Ovary (tissue), 9 donors: Measurements from ENCODE around the gene IAH1. TPM values are rescaled to one million over a fixed set of nuclear protein-coding genes. Genes with fewer than 3 reads are reported as not detected.

Experiments
- DNase-seq, 5 donors: peaks; one replicate each; pipeline ENCODE4 v3.0.0-alpha.2; 2019 to 2020
- H3K27ac ChIP-seq, 2 donors: fragments of 200-600 bp; one replicate each; pipeline versions ENCODE4 v1.5.1 to v1.8.0; 2019 to 2022
- H3K27me3 ChIP-seq: fragments of 200-600 bp; one replicate; pipeline ENCODE4 v1.8.0; 2022
- H3K36me3 ChIP-seq: fragments of 200-600 bp; sonication (generic); one replicate; pipeline ENCODE4 v1.5.1; 2019
- H3K4me1 ChIP-seq: one replicate; pipeline ENCODE4 v1.8.1; 2013; ENCODE audit warnings: mild to moderate bottlenecking, moderate library complexity; ENCODE audit not compliant: insufficient read depth
- H3K4me3 ChIP-seq: fragments of 200-600 bp; sonication (generic); one replicate; pipeline ENCODE4 v1.5.1; 2017
- H3K9me3 ChIP-seq, 2 donors: fragments of 200-600 bp in 1 of 2; sonication (generic) in 1 of 2; one replicate each; pipeline versions ENCODE4 v1.5.1 to v1.8.1; 2013 to 2019; ENCODE audit warnings: mild to moderate bottlenecking in 1 of 2, moderate library complexity in 1 of 2
- CTCF ChIP-seq, 3 donors: fragments of 450-650 bp in 2 of 3; fragments of 200-600 bp in 1 of 3; IDR thresholded peaks; one replicate each; pipeline versions ENCODE4 v1.5.1 to v1.8.0; 2016 to 2022; ENCODE audit warnings: antibody characterized with exemption in 3 of 3, mild to moderate bottlenecking in 1 of 3
- EP300 ChIP-seq: sonication (generic); formaldehyde crosslinking; IDR thresholded peaks from one replicate; pipeline ENCODE4 v1.6.1; 2017; ENCODE audit warnings: antibody characterized with exemption
- POLR2A ChIP-seq: fragments of 450-650 bp; IDR thresholded peaks from one replicate; pipeline ENCODE4 v1.6.1; 2017; ENCODE audit warnings: antibody characterized with exemption, mild to moderate bottlenecking, moderate library complexity
- WGBS, 3 donors: extraction: QIAGEN DNeasy Blood & Tissue Kit in 1 of 3; methylation state at CpG; one replicate each; pipeline versions ENCODE4 v1.1.5 to v1.1.7; 2013 to 2017; 5-methylcytosine and 5-hydroxymethylcytosine counted together
- intact Hi-C, 4 donors: fragments of 100-400 bp; cut with DNase I; formaldehyde crosslinking; loops; one replicate each; pipeline versions ENCODE4 v1.11.0 to v1.15.1; 2022 to 2023
- polyA plus RNA-seq, 2 donors: library from polyadenylated mRNA; stranded (reverse); fragments of 200-250 nt in 1 of 2; fragments of 350-450 nt in 1 of 2; fragmentation: Illumina TruSeq in 1 of 2; extraction: RNeasy Lipid Tissue Mini Kit (QIAGEN cat#74804) in 1 of 2; gene quantifications; one replicate each; pipeline ENCODE4 v1.2.3, GENCODE V29; 2013 to 2014
- total RNA-seq, 7 donors: library from RNA; depleted of rRNA in 2 of 7; stranded (reverse); fragments of >200 nt in 2 of 7; fragmentation: NEBNext Ultra II Directional in 3 of 7; extraction: Animal tissue kit (Norgen Biotek cat#: 25700) in 3 of 7; gene quantifications; one replicate each; pipeline versions ENCODE4 v1.1.0 to v1.2.4, GENCODE V29; 2016 to 2023
- donor health status: DM: no; HTN: no; CAD: no; lungs with moderate emphysema.
- donor health status: DM: no; HTN: no; CAD: no.
- donor health status: Bipolar disorder and iron deficiency.
- donor health status: DM: yes; HTN: yes; CAD: no.
- donor health status: DM: no; HTN: no; CAD: no.
- donor health status: DM: yes; HTN: yes; CAD: no.

IAH1 gene
- total and polyA plus RNA-seq, 9 donors, result 36.8 to 61.8 (median 54.0) TPM

GRCh38 chr2:9443526-9443925 lies 30.8 kb upstream of the IAH1 start:
- H3K36me3 ChIP-seq, result no peaks in the 10 kb centered on the region
- TF ChIP-seq CTCF (IDR thresholded peaks at IDR 0.05) (no peak), EP300 (no peak), POLR2A (no peak)
- no peak for DNase-seq
- H3K9me3 ChIP-seq, result no peaks in the 10 kb centered on the region
- H3K4me3 ChIP-seq, result no peak overlapping the region
- intact Hi-C loops, result no loop called here
- 87 to 91% (median 89%) methylated on average over 5 of the region's 5 CpGs for WGBS, 3 donors
- no peaks in the 10 kb centered on the region for H3K27me3 ChIP-seq
- no peaks in the 10 kb centered on the region for H3K4me1 ChIP-seq
- no peak overlapping the region for H3K27ac ChIP-seq

GRCh38 chr2:9445089-9445488 lies 29.3 kb upstream of the IAH1 start:
- Histone ChIP-seq H3K36me3 (no peaks in the 10 kb centered on the region), H3K27me3 (no peaks in the 10 kb centered on the region), H3K27ac (no peak overlapping the region), H3K4me3 (no peak overlapping the region), H3K9me3 (no peaks in the 10 kb centered on the region), H3K4me1 (no peaks in the 10 kb centered on the region)
- intact Hi-C loops, result no loop called here
- DNase-seq, result no peak
- 78 to 92% (median 89%) methylated on average over 7 of the region's 7 CpGs for WGBS, 3 donors
- TF ChIP-seq CTCF (IDR thresholded peaks at IDR 0.05), result no peak
- TF ChIP-seq POLR2A, result no peak
- no peak for TF ChIP-seq EP300

DNA sequence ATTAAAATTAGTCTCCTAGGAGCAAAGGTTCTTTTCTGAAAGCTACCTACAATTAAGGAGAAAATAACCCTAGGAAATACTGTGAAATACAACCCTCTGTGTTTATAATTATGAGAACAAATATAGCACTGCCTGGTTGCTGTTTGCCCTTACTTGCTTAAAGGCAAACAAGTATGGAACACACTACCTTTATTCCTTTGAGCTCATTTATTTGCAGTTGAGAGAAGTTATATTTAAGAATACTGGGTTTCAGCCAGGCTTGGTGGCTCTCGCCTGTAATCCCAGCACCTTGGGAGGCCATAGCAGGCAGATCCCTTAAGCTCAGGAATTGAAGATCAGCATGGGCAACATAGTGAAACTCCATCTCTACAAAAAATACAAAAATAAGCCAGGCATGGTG lies 23.1 kb upstream of the IAH1 start:
- Histone ChIP-seq H3K4me3 (no peak overlapping the region), H3K9me3 (no peaks in the 10 kb centered on the region), H3K27me3 (no peaks in the 10 kb centered on the region), H3K27ac (no peak overlapping the region), H3K4me1 (no peaks in the 10 kb centered on the region), H3K36me3 (no peaks in the 10 kb centered on the region)
- 97 to 100% (median 100%) methylated on average over 1 of the region's 1 CpG for WGBS, 3 donors
- intact Hi-C loops, result no loop called here
- DNase-seq, result no peak
- no peak for TF ChIP-seq EP300
- no peak for TF ChIP-seq CTCF (IDR thresholded peaks at IDR 0.05)
- TF ChIP-seq POLR2A, result no peak

DNA sequence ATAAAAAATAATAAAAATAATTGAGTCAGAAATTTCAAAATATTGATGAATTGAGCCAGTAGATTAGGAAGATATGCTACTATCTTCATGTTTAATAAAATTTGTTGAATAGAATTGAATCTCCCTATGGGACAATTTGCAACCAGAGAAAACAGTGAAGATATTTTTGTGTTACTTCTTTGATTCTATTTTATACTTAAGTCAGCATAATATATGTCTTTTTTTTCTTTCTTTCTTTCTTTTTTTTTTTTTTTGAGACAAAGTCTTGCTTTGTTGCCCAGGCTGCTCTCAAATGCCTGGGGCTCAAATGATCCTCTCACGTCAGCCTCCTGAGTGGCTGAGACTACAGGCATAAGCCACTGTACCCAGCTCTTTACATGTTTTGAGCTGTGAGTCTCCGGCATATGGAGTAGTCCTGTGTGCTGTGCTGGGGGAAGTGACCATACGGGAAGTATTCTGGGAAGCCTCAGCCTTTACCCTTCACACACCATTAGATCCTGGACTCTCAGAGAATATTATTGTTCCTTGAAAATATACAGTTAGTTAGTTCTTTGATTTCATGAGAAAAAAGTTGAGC lies 13.8 kb upstream of the IAH1 start:
- H3K27ac ChIP-seq, result no peak overlapping the region
- WGBS, 3 donors, result 90 to 97% (median 96%) methylated on average over 3 of the region's 3 CpGs
- DNase-seq, result no peak
- intact Hi-C loops, result no loop called here
- no peaks in the 10 kb centered on the region for H3K4me1 ChIP-seq
- TF ChIP-seq POLR2A (no peak), CTCF (IDR thresholded peaks at IDR 0.05) (no peak)
- no peaks in the 10 kb centered on the region for H3K27me3 ChIP-seq
- no peak overlapping the region for H3K4me3 ChIP-seq
- no peaks in the 10 kb centered on the region for H3K9me3 ChIP-seq
- no peaks in the 10 kb centered on the region for H3K36me3 ChIP-seq
